ENCODE data around the gene CDC123.

DNA sequence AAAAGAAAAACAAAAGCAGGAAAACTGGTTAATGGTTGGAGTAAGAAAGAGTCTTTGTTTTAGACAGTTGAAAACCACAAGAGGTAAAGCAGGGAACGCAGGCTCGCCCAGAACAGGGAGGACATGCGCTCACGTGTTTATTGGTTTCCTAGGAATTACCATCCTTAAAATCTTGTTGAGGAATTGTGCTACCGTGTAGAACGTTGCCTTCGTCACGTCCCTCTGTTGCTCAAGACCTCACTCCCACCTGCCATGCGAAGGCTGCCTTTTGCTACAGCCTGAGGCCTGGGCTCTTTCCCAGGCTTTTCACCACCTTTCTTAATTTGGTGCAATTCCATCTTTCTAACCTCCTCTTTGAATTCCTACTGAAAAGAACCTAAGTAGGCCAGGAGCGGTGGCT, 91.8 kb downstream of the CDC123 start:
- TF ChIP-seq YY1 (IDR thresholded peaks at IDR 0.05; ENCODE audit: insufficient read depth, insufficient read length) (no peak), ZNF274 (IDR thresholded peaks at IDR 0.05; ENCODE audit: low read depth, low read length) (no peak), SUZ12 (IDR thresholded peaks at IDR 0.05; ENCODE audit: extremely low read depth, insufficient read depth, insufficient read length) (no peak)

Data from NT2/D1 (cell line).